ENCODE results near the gene TFDP1. TPM values are rescaled to one million over a fixed set of nuclear protein-coding genes. Genes with fewer than 3 reads are reported as not detected.

The TFDP1 gene
- total RNA-seq, 4 donors from 2014 or later, result 24.3 to 164 (median 49.1) TPM

DNA sequence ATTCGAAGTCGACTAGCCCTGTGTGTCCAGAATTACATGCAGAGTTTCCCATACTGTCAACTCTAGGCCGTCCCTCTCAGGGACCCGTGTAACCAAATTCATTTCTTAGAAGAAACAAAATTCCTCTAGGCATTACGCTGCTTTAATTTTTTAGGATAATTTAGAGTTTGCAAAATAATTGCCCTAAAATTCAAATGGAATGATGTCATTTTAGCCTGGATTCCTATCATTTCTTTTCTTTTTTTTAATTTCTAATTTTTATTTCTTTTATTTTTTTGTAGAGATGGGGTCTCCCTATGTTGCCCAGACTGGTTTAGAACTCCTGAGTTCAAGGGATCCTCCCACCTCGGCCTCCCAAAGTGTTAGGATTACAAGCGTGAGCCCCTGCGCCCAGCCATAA is 74.8 kb downstream of the TFDP1 start:
- DNase-seq, result no peak
- in situ Hi-C loops (cut with MboI; ENCODE audit: low pct_ligation_motif_present in 1 of 4, low pct_unique_long_range_greater_than_20kb in 1 of 4, low sequenced_read_pairs in 3 of 4), result no loop called here

DNA sequence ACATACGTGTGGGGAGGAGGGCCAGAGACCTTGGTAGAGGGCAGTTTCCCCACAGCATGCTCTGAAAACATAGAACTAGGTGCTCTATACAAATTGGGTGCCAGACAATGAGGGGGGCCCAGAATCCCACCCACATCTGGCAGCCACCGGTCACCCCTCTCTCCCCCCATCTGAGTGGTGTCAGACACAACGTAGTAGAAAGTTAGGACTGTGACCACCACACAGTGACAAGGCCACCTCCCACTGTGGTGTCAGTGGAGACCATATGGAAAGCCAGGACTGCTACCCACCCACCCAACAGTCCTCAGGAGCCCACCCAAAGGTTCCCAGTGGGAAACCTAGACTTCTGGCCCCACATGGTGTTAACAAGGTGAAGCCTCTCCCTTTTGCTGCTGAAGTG is 75.5 kb downstream of the TFDP1 start:
- intact Hi-C loops (cut with DNase I; ENCODE audit: low total_unique reads) (no loop called here), in situ Hi-C loops (cut with MboI; ENCODE audit: low pct_ligation_motif_present in 1 of 4, low pct_unique_long_range_greater_than_20kb in 1 of 4, low sequenced_read_pairs in 3 of 4) (no loop called here)
- Histone ChIP-seq H3K27me3 (no peaks in the 10 kb centered on the region), H3K27ac (no peak overlapping the region), H3K9me3 (peaks cover 0 to 5% of the 10 kb centered on the region in 2 donors), H3K4me1 (peaks cover 0 to 15% (median 2%) of the 10 kb centered on the region in 4 donors), H3K4me3 (no peak overlapping the region), H3K36me3 (no peaks in the 10 kb centered on the region)
- DNase-seq, result no peak
- 40 to 89% methylated on average over 1 to 3 of the region's 3 CpGs for WGBS, 2 donors (ENCODE audit: low coverage in 1 of 2)
- TF ChIP-seq, protein P1, sequence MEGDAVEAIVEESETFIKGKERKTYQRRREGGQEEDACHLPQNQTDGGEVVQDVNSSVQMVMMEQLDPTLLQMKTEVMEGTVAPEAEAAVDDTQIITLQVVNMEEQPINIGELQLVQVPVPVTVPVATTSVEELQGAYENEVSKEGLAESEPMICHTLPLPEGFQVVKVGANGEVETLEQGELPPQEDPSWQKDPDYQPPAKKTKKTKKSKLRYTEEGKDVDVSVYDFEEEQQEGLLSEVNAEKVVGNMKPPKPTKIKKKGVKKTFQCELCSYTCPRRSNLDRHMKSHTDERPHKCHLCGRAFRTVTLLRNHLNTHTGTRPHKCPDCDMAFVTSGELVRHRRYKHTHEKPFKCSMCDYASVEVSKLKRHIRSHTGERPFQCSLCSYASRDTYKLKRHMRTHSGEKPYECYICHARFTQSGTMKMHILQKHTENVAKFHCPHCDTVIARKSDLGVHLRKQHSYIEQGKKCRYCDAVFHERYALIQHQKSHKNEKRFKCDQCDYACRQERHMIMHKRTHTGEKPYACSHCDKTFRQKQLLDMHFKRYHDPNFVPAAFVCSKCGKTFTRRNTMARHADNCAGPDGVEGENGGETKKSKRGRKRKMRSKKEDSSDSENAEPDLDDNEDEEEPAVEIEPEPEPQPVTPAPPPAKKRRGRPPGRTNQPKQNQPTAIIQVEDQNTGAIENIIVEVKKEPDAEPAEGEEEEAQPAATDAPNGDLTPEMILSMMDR (IDR thresholded peaks at IDR 0.05), result no peak
- TF ChIP-seq EP300 (IDR thresholded peaks at IDR 0.05; ENCODE audit: low read depth) (no peak), POLR2AphosphoS5 (IDR thresholded peaks at IDR 0.05) (no peak), POLR2A (IDR thresholded peaks at IDR 0.05) (no peak)

More for the DNA sequence above, 74.8 kb downstream of the TFDP1 start:
- peaks cover 0 to 5% of the 10 kb centered on the region in 2 donors for H3K9me3 ChIP-seq
- H3K27ac ChIP-seq, result no peak overlapping the region
- WGBS, 2 donors (ENCODE audit: low coverage in 1 of 2), result 90 to 97% methylated on average over 8 of the region's 8 CpGs
- no peak overlapping the region for H3K4me3 ChIP-seq
- intact Hi-C loops (cut with DNase I; ENCODE audit: low total_unique reads), result no loop called here
- peaks cover 0 to 8% (median 2%) of the 10 kb centered on the region in 4 donors for H3K4me1 ChIP-seq
- no peaks in the 10 kb centered on the region for H3K27me3 ChIP-seq
- no peaks in the 10 kb centered on the region for H3K36me3 ChIP-seq
- TF ChIP-seq EP300 (IDR thresholded peaks at IDR 0.05; ENCODE audit: low read depth), result no peak
- no peak for TF ChIP-seq POLR2AphosphoS5 (IDR thresholded peaks at IDR 0.05)
- TF ChIP-seq, protein P1 (IDR thresholded peaks at IDR 0.05), result no peak
- no peak for TF ChIP-seq POLR2A (IDR thresholded peaks at IDR 0.05)

DNA sequence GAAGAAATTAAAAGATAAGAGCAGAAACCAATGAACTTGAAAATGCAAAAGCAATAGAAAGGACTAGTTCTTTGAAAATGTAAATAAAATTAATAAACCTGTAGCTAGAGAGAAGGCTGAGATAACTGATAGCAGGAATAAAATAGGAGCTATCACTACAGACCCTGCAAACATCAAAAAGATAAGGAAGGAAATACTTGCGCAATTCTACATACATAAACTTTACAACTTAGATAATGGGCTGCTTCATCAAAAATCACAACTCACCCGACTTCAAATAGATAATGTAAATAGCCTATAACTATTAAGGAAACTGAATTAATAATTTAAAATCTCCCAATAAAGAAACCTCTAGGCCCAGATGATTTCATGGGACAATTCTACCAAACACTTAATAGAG is 77.0 kb downstream of the TFDP1 start:
- TF ChIP-seq POLR2AphosphoS5 (IDR thresholded peaks at IDR 0.05) (no peak), EP300 (IDR thresholded peaks at IDR 0.05; ENCODE audit: low read depth) (no peak)
- Histone ChIP-seq H3K27ac (no peak overlapping the region), H3K36me3 (no peaks in the 10 kb centered on the region), H3K27me3 (no peaks in the 10 kb centered on the region), H3K9me3 (peaks cover 0 to 5% of the 10 kb centered on the region in 2 donors), H3K4me1 (peaks cover 0 to 16% (median 2%) of the 10 kb centered on the region in 4 donors), H3K4me3 (no peak overlapping the region)
- 52 to 73% methylated on average over 2 of the region's 2 CpGs for WGBS, 2 donors (ENCODE audit: low coverage in 1 of 2)
- intact Hi-C loops (cut with DNase I; ENCODE audit: low total_unique reads), result no loop called here
- DNase-seq, result no peak
- in situ Hi-C loops (cut with MboI; ENCODE audit: low pct_ligation_motif_present in 1 of 4, low pct_unique_long_range_greater_than_20kb in 1 of 4, low sequenced_read_pairs in 3 of 4), result no loop called here

DNA sequence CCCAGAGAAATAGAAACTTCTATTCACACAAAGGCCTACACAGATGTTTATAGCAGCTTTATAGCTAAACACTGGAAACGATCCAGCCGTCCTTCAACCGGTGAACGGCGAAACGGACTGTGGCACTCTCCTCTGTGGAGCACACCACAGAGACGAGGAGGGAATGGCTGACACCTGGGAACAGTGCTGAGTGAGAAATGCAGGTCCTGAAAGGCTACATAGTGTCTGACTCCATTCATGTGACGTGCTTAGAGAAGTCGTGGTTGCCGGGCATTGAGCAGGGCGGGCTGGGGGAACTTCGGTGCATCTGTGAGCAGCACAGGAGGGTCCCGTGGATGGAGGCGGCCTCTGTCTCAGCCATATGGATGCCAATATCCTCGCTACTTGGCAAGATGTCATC is 79.4 kb downstream of the TFDP1 start:
- H3K4me3 ChIP-seq, result no peak overlapping the region
- intact Hi-C loops (cut with DNase I; ENCODE audit: low total_unique reads), result no loop called here
- peaks cover 0 to 5% of the 10 kb centered on the region in 2 donors for H3K9me3 ChIP-seq
- in situ Hi-C loops (cut with MboI; ENCODE audit: low pct_ligation_motif_present in 1 of 4, low pct_unique_long_range_greater_than_20kb in 1 of 4, low sequenced_read_pairs in 3 of 4), result no loop called here
- no peaks in the 10 kb centered on the region for H3K27me3 ChIP-seq
- peaks cover 0 to 13% (median 2%) of the 10 kb centered on the region in 4 donors for H3K4me1 ChIP-seq
- WGBS, 2 donors (ENCODE audit: low coverage in 1 of 2), result 47 to 50% methylated on average over 7 to 15 of the region's 15 CpGs
- H3K27ac ChIP-seq, result peak overlapping the region in 1 of 4 donors; percentile 2
- H3K36me3 ChIP-seq, result no peaks in the 10 kb centered on the region
- DNase-seq, result peak; percentile 34
- TF ChIP-seq EP300 (IDR thresholded peaks at IDR 0.05; ENCODE audit: low read depth) (no peak), POLR2A (IDR thresholded peaks at IDR 0.05) (no peak), POLR2AphosphoS5 (IDR thresholded peaks at IDR 0.05) (no peak)
- TF ChIP-seq, protein P1 (IDR thresholded peaks at IDR 0.05), result no peak

Measured in transverse colon (tissue), 4 donors.